Activated CD4-positive, alpha-beta T cell treated with anti-CD3 and anti-CD28 coated beads for 48 hours (primary cell): ENCODE results near the gene COMMD1.
"Not testable (repeated sequence)": the region's sequence is repeated elsewhere in the genome, so short reads cannot be mapped to it uniquely, and the experiment has no call there.

Experiments
- DNase-seq: peaks from one replicate; pipeline ENCODE4 v3.0.0-alpha.2; 2020

Gene COMMD1

GRCh38 chr2:61924895-61925663, 19.6 kb downstream of the COMMD1 start:
- no peak for DNase-seq

GRCh38 chr2:61926531-61927477, 21.3 kb downstream of the COMMD1 start:
- DNase-seq: no peak

- no peak for DNase-seq
Observed at GRCh38 chr2:61928826-61929461, 23.5 kb downstream of the COMMD1 start.

- DNase-seq: no peak
Observed at GRCh38 chr2:61937098-61937497, 31.6 kb downstream of the COMMD1 start.

- DNase-seq: no peak
Observed at GRCh38 chr2:61937886-61938285, 32.4 kb downstream of the COMMD1 start.

GRCh38 chr2:61938511-61938910, 33.0 kb downstream of the COMMD1 start:
- DNase-seq: no peak

- peak; percentile 3 for DNase-seq
Observed at GRCh38 chr2:61943251-61943650, 37.8 kb downstream of the COMMD1 start.

GRCh38 chr2:61946666-61947065, 41.2 kb downstream of the COMMD1 start:
- no peak for DNase-seq

- no peak for DNase-seq
Observed at GRCh38 chr2:61948661-61949457, 43.4 kb downstream of the COMMD1 start.

- DNase-seq: no peak
Observed at GRCh38 chr2:61949458-61949713, 43.9 kb downstream of the COMMD1 start.

GRCh38 chr2:61949714-61950560, 44.5 kb downstream of the COMMD1 start:
- no peak for DNase-seq

- DNase-seq: no peak
Observed at GRCh38 chr2:61950571-61951315, 45.3 kb downstream of the COMMD1 start.

- DNase-seq: no peak
Observed at GRCh38 chr2:61951881-61952280, 46.4 kb downstream of the COMMD1 start.

GRCh38 chr2:61952288-61952687, 46.8 kb downstream of the COMMD1 start:
- no peak for DNase-seq

GRCh38 chr2:61954856-61955255, 49.4 kb downstream of the COMMD1 start:
- not testable (repeated sequence) for DNase-seq

- DNase-seq: no peak
Observed at GRCh38 chr2:61959381-61960293, 54.2 kb downstream of the COMMD1 start.

GRCh38 chr2:61961231-61961901, 55.9 kb downstream of the COMMD1 start:
- no peak for DNase-seq

GRCh38 chr2:61962095-61962984, 56.9 kb downstream of the COMMD1 start:
- DNase-seq: no peak
